SIG-M5 (cell line): Measurements from ENCODE around the gene TNNC1.

Experiments
- DNase-seq: peaks from one replicate; lab custom pipeline; 2025; lab: John Stamatoyannopoulos, UW

The TNNC1 gene

DNA sequence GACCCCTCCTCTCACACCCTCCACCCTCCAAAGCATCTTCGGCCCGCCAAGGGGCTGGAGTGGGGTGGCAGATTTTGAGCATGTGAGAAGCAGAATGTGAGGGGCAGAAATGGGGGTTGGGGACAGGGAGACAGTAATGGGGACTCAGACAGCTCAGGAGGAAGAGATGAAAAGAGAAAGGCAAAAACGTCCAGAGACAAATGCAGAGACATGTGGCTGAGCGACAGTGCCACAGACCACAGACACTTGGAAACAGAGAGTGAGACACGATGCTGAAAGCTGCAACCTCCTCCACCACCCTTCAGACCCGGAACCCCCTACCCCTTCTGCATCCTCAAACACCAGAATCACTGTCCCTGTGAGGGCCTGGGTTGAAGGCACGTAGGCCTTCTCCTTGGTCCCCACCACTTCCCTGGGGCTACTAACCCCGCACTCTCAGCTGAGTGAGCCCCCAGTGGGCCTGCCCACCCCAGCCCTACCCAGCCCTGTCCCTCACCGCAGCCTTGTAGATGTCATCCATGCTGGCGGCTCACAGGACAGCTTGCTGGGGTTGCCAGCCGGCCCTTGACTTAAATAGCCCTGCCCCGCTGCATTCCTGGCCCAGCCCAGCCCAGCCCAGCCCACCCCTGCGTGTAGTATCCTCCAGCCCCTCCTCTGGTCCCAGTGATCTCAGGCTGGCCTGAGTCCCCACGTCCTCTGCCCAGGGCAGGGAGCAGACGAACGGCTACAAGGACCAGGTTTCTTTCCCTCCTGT, at the start of gene TNNC1:
TNNC1 (minus strand) TSS at position 546 of the 754 bp plus-strand sequence; CDS start at position 520, 26 bp downstream.
- no peak for DNase-seq

DNA sequence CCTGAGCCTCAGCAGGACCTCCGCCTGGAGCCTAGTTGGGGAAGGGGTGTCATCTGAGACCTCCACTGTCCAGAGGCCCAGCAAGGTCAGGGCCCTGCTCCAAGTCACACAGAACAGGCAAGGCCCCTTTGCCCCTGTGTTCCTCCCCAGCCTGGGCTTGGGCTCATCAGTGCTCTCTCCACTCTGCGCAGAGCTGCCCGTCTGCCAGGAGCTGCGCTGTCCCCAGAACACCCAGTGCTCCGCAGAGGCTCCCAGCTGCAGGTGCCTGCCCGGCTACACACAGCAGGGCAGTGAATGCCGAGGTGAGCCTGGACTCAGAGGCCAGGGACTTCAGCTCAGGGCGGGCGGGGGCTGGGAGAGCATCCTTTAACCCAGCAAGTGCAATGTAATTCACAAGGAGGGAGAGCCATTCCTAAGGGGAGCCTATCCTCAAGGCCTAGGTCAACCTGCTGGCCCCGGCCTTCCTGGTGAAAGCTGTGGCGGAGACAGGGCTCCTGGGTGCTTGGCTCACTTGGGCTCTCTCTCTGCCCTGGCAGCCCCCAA, 49.0 kb upstream of the TNNC1 start:
- no peak for DNase-seq

DNA sequence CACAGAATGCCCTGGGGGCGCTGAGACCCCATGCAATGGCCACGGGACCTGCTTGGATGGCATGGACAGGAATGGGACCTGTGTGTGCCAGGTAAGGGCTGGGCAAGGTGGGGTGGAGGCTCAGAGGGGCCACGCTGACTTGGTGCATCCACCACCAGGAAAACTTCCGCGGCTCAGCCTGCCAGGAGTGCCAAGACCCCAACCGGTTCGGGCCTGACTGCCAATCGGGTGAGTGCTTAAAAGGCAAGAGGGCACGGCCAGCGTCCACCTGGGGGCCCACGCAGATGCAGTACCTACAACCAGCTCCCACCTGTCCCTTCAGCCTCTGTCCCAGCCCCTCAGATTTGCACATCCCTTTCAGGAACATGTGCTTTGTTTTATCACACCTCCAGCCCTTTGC, 48.2 kb upstream of the TNNC1 start:
- DNase-seq: no peak

DNA sequence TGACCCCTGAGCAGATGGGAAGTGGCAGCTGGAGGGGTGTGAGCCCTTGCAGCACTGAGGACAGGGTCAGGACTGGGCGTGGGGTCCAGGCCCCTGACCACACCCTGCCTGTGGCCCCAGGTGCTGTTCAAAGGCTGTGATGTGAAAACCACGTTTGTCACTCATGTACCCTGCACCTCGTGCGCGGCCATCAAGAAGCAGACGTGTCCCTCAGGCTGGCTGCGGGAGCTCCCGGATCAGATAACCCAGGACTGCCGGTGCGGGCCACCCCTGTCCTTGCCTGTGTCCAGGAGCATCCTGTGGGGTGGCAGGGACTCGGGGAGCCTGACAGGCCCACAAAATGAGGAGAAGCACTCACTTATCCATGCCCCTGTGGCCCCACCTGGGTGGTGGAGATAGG, 47.2 kb upstream of the TNNC1 start:
- DNase-seq: no peak

DNA sequence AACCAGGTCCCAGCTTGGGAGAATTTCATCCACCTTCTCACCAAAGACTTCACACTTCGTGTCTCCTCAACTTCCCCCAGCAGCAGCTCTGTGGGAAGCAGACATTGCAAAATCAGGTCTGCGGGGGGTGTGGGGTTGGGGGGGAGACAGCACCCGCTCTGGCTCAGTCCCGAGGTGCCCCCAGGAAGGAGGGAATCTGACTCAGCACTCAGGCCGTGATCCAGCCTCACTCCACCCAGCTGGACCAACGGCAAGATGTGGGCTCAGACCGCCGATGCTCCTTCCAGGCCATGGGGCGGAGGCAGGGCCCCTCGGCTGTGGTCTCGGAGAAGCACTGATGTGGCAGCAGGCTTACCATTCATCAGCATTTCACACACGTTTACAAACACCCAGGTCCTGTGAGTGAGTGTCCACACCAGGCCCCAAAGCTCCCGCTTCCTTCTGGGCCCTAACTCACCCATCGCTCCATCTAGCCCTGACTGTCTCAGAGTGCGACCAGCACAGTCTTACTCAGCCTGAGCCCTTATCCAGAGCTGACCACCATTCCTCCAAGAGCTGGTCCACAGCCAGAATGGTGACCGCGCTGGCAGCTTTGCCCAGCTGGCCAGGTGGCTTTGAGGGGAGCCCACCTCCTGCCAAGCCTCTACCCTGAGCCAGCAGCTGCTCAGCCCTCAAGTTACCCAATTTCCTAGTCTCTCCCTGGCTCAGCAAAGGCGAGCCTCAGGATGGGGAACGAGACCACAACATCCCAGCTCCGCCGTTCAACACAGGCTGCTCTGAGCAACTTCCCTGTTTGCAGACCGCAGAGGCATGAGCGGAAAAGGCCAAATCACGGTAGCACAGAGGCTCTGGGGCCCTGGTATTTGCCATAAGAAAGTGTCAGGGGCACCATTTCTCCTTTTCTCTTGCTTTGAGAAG, 44.6 kb upstream of the TNNC1 start:
- DNase-seq: peak; percentile 98

DNA sequence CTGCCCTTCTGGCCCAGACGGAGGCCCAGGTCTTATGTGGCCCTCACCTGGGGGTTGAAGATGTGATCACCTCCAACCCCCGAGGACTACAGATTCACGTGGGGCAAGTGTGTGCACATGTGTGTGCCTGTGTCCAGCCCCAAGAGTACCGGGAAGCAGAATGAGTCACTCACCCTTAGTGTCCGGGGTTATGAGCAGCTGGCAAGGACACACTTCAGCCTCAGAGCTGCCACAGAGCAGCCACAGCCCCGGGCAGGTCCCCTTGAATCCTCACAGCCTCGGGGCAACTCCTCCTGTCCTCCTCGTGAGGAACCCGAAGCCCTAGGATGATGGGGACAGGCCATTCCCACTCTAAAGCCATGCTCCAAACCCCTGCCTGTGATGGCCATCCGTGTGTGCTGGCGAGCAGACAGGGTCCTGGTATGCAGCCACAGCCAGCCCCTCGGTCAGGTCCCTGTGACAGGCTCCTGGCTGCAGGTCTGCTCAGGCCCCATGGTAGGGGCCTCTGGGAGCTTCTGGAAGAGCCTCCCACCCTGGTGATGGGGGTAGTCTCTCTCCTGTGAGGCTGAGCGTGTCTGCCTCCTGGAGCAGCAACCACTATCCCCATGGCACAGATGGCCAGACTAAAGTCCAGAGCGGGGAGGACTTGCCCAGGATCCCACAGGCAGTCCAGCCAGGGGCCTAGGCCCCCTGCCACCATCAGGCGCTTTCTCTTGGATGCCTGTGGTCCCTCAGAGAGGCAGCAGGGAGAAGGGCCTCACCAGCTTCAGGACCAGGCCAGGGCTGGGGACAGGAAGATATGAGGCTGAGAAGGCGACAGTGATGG, 42.1 kb upstream of the TNNC1 start:
- no peak for DNase-seq

DNA sequence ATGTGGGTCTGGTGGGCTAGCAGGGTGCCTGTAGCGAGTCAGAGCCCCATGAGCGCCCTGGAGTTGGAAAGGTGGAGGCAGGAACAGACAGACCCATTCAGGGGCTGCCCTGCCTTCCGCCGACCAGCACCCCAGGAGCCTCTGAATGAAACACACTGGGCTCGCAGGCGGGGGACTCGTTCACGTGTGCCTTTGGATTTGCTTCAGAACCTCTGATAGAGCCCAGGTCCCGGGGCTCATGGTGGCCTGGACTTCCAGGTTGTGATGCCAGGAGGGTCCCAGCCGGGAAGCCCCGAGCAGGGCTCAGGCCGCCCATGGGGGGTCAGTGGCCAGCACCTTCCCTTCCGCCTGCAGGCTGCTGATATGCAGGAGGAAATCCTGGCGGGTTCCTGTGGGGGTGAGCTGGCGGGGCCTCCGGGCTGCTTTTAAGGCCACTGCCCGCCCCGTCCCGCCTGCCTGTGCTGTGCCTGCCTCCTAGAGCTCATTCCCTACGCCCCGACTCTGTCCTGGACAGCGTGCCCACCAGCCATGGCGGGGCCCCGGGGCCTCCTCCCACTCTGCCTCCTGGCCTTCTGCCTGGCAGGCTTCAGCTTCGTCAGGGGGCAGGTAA, 41.1 kb upstream of the TNNC1 start, which contains the start of gene STAB1:
STAB1 (plus strand) TSS at position 453 of the 610 bp plus-strand sequence; CDS start at position 529, 76 bp downstream.
- DNase-seq: no peak

DNA sequence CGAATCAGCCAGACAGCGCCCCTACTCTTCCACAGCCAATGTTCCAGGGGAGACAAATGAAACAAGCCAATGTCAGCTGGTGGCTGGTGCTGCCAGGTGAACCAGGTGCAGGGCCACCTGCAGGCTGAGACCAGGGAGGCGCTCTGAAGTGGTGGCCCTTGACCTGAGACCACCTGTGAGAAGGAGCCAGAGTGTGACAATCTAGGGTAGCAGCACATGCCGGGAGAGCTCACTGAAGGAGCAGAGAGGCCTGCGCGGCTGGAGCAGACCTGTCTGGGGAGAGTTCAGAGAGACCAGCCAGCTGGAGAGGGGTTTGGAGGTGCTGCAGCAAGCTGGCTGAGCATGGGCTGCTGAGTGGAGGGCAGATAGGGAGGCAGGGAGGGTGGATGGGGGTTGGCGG, 40.6 kb upstream of the TNNC1 start:
- DNase-seq: no peak

DNA sequence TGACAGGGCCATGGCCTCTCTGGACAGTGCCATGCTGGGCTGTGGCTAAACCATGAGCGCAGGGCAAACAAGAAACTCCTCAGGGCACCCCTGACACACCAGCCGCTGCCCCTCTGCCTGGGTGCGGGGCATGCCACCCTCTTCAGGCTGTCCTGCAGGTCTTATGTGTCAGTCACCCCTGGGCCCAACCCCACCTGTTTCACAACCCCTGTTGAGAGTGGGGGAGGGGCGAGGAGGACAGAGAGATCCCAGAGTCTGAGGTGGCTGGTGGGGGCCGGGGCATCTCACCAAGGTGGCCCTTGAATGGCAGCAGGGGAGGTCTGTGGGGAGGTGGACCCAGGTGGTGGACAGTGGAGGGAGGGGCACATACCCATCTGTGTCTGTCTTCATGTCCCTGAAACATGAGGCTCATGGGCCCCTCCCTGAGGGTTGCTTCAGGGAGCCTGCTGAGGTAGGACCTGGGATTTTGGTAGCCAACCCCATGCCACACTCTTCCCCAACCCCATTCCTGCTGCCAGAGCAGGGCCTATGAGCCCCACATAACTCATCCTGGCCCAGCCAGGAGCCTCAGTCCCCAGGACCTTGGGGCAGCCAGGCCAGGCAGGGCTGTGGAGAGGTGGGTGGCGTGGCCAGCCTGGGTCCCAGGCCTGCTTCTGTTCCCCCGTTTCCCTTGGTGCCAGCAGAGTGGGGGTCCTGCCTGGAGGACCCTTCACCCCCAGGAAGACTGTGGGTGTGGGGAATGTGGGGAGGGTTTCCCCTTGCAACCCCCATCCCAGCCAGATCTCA, 39.6 kb upstream of the TNNC1 start:
- no peak for DNase-seq

DNA sequence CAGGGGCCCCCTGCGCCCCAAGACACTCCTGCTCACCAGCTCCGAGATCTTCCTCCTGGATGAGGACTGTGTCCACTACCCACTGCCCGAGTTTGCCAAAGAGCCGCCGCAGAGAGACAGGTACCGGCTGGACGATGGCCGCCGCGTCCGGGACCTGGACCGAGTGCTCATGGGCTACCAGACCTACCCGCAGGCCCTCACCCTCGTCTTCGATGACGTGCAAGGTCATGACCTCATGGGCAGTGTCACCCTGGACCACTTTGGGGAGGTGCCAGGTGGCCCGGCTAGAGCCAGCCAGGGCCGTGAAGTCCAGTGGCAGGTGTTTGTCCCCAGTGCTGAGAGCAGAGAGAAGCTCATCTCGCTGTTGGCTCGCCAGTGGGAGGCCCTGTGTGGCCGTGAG, 38.2 kb upstream of the TNNC1 start:
- DNase-seq: no peak

DNA sequence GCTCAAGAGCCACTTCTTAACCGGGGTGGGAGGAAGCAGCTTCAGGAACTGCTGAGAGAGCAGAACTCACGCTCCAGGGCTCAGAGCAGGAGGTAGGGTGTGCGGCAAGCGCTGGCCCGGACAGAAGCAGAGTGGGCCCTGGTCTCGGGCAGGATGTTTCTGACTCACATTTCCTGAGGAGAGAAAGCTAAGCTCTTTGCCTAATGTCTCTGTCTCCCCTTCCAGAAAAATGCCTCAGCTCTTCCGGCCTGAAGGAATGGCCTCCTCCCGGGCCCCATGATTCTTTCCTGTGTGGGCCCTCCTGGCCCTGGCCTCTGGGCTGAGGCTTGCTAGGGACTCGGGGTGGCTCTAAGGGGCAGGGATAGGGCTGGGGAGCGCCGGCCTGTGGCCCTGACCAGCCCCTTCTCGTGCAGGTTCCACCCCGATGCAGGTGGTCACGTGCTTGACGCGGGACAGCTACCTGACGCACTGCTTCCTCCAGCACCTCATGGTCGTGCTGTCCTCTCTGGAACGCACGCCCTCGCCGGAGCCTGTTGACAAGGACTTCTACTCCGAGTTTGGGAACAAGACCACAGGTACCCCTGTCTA, 37.2 kb upstream of the TNNC1 start:
- no peak for DNase-seq

DNA sequence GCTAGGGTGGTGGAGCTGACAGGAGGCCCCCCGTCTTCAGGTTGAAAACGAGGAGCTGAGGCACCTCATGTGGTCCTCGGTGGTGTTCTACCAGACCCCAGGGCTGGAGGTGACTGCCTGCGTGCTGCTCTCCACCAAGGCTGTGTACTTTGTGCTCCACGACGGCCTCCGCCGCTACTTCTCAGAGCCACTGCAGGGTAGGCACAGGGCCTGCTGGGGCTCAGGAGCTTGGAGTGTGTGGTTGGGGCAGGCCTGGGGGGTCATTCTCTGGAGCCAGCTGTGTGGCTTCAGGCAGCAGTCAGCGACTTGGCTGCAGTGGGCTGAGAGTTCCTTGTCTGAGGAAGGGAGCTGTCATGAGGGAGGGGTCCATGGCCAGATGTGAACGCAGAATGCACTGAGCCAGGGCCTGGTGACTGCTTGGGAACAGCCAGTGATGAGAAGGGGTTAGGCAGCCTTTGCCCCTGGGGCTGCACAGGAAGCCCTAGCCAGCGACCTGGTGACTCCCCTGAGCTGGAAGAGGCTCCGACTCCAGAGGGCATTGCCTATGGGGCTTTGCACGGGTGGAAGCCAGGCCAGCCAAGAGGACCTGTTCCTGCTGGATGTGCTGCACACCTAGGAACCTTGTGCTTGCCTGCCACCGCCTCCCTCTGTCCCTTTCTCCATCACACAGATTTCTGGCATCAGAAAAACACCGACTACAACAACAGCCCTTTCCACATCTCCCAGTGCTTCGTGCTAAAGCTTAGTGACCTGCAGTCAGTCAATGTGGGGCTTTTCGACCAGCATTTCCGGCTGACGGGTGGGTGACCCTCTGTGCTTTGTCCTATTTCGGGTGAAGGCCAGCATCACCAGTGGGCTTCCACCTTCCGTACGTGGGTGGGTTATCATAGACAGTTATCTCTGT, 36.4 kb upstream of the TNNC1 start:
- DNase-seq: no peak

DNA sequence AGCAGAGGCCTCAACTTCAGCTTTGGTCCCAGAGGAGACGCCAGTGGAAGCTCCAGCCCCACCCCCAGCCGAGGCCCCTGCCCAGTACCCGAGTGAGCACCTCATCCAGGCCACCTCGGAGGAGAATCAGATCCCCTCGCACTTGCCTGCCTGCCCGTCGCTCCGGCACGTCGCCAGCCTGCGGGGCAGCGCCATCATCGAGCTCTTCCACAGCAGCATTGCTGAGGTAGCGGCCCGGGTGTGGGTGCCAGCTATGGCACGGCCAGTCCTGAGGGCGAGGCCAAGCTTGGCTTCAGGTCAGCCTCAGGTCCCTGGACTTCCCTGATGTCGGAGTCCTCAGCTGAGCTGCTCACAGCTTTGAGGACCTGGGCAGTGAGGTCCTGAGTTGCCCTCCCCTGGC, 35.6 kb upstream of the TNNC1 start:
- no peak for DNase-seq

DNA sequence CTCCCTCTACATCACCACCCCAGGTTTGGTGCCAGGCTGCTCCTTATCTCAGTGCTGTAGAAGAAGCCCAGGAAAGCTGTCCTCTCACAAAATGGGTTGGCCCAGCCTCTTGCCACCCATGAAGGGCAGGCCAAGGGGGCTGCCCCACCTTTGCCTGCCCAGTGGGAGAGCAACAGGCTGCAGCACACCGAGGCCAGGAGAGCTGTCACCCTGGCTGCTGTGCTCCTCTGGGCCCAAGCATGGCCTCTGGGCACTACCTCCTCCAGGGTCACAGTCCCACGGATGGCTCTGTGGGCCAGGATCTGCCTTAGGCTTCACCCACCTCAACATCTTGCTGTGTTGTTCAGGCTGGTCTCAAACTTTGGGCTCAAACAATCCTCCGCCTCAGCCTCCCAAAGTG, 34.9 kb upstream of the TNNC1 start:
- no peak for DNase-seq

DNA sequence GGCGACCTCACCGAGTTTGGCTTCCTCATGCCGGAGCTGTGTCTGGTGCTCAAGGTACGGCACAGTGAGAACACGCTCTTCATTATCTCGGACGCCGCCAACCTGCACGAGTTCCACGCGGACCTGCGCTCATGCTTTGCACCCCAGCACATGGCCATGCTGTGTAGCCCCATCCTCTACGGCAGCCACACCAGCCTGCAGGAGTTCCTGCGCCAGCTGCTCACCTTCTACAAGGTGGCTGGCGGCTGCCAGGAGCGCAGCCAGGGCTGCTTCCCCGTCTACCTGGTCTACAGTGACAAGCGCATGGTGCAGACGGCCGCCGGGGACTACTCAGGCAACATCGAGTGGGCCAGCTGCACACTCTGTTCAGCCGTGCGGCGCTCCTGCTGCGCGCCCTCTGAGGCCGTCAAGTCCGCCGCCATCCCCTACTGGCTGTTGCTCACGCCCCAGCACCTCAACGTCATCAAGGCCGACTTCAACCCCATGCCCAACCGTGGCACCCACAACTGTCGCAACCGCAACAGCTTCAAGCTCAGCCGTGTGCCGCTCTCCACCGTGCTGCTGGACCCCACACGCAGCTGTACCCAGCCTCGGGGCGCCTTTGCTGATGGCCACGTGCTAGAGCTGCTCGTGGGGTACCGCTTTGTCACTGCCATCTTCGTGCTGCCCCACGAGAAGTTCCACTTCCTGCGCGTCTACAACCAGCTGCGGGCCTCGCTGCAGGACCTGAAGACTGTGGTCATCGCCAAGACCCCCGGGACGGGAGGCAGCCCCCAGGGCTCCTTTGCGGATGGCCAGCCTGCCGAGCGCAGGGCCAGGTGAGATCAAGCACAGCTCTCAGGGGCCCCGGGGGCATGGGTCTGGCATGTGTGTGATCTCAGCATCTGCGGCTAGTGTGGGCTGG, 34.2 kb upstream of the TNNC1 start:
- no peak for DNase-seq

DNA sequence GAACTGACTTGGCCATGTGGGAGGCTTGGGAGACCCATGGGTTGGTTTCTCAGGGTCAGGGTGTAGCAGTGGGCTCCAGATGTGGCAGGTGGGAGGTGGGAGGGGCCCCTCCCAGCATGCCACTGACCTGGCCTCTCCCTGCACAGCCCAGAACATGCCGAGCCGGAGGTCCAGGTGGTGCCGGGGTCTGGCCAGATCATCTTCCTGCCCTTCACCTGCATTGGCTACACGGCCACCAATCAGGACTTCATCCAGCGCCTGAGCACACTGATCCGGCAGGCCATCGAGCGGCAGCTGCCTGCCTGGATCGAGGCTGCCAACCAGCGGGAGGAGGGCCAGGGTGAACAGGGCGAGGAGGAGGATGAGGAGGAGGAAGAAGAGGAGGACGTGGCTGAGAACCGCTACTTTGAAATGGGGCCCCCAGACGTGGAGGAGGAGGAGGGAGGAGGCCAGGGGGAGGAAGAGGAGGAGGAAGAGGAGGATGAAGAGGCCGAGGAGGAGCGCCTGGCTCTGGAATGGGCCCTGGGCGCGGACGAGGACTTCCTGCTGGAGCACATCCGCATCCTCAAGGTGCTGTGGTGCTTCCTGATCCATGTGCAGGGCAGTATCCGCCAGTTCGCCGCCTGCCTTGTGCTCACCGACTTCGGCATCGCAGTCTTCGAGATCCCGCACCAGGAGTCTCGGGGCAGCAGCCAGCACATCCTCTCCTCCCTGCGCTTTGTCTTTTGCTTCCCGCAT, 33.4 kb upstream of the TNNC1 start:
- DNase-seq: no peak

DNA sequence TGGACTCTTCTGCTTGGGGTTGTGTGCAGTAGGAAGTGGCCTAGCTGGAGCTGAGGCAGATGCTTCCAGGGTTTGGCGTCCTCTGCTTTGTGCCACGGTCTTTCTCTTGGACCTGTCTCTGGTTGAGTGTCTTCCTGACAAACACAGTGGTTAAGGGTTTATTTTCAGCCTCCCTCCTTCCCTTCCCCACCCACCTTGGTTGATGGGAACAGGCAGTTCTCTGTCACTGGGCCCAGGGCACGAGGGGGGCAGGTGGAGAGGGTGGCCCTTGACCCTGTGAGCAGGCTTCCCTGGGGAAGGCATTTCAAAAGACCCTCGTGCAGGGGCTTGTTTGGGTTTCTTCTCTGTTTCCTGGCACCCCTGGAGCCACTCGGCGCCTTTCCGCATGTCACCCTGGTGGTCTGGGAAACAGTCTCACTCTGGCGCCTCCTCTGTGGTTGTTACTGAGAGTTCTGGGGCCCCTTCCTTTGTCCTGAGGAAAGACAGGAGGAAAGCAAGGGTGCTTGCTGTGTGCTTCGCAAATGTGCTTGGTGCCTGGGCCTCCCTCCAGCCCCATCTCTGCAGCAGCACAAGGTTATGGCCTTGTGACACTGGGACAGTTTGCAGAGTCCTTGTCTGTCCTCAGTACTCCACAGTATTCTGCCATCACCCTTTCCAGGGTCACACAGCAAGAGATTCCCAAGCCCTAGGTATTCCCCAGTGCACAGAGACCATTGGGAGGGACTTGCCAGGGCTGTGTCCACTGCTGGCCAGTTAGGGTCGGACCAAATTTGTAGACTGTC, 31.0 kb upstream of the TNNC1 start:
- no peak for DNase-seq
